ENCODE data around the gene PBX4. TPM values are rescaled to one million over a fixed set of nuclear protein-coding genes. Genes with fewer than 3 reads are reported as not detected.

The PBX4 gene
- total and polyA plus RNA-seq, 2 of the 8 experiments (the other 6 are each of a cell fraction or from before 2014, with no cell fraction given), result 3.4 to 3.8 TPM

GRCh38 chr19:19628501-19629134 lies 10.1 kb upstream of the PBX4 start (continued):
- TF ChIP-seq KDM4A (IDR thresholded peaks at IDR 0.05; ENCODE audit: low read depth, low read length, severe bottlenecking) (no peak), CBX8 (IDR thresholded peaks at IDR 0.05; ENCODE audit: borderline replicate concordance, low read depth, low read length) (no peak), RBBP5 (IDR thresholded peaks at IDR 0.05; ENCODE audit: borderline replicate concordance, low read depth, low read length) (no peak), EZH2 (IDR thresholded peaks at IDR 0.05; ENCODE audit: low read depth, low read length, severe bottlenecking) (no peak), BRCA1 (IDR thresholded peaks at IDR 0.05; ENCODE audit: low read depth, low read length) (no peak), CBX5 (IDR thresholded peaks at IDR 0.05; ENCODE audit: low read depth, low read length) (no peak), CREB1 (IDR thresholded peaks at IDR 0.05) (no peak), SP4 (IDR thresholded peaks at IDR 0.05; ENCODE audit: low read length) (no peak), TAF1 (IDR thresholded peaks at IDR 0.05; ENCODE audit: low read depth, low read length) (peak; percentile 80), SUZ12 (IDR thresholded peaks at IDR 0.05; ENCODE audit: low read length) (no peak), KDM1A (IDR thresholded peaks at IDR 0.05; ENCODE audit: borderline replicate concordance, low read length) (no peak), POLR2AphosphoS5 (IDR thresholded peaks at IDR 0.05; ENCODE audit: low read depth, low read length) (peak; percentile 79), SP2 (IDR thresholded peaks at IDR 0.05; ENCODE audit: low read length) (no peak), RFX5 (IDR thresholded peaks at IDR 0.05; ENCODE audit: borderline replicate concordance, low read depth, low read length) (no peak), TBP (IDR thresholded peaks at IDR 0.05; ENCODE audit: low read depth, low read length) (peak; percentile 58; the same call in 1 of the 2 replicates), YY1 (IDR thresholded peaks at IDR 0.05; ENCODE audit: low read depth, low read length) (no peak), GABPA (IDR thresholded peaks at IDR 0.05; ENCODE audit: borderline replicate concordance, insufficient read depth, low read length) (0 out of 2 replicates have a peak, but pooled peaks have one; percentile 23), KDM5A (IDR thresholded peaks at IDR 0.05; ENCODE audit: low read length) (no peak)
